Natural killer cell treated with Interleukin-12 subunit alpha and Interleukin-12 subunit beta and Interleukin-15 and Interleukin-18, amount 100 ng/mL, for 72 hours (primary cell): ENCODE measurements around the gene NUP62. TPM values are rescaled to one million over a fixed set of nuclear protein-coding genes. Genes with fewer than 3 reads are reported as not detected.
A peak's percentile ranks its signal among the peaks of the same experiment; 100 is the strongest.
"Not testable (repeated sequence)": the region's sequence is repeated elsewhere in the genome, so short reads cannot be mapped to it uniquely, and the experiment has no call there.

Experiments
- ATAC-seq, 2 donors: fragments of 150-1000 bp; cut with Tn5 transposase in 1 of 2; sonication (Bioruptor Pico), chemical (Tn5 transposase) in 1 of 2; 2 replicates each; pipeline ENCODE4 v1.10.0; 2021
- DNase-seq: peaks from one replicate; pipeline ENCODE4 v3.0.0; 2022; ENCODE audit warnings: low spot score
- H3K27ac Mint-ChIP-seq, 2 donors: 1 replicate in 1 of 2; 2 replicates in 1 of 2; pipeline ENCODE4 v1.8.0; 2022; ENCODE audit warnings: mixed read lengths in 2 of 2, mild to moderate bottlenecking in 1 of 2, moderate library complexity in 1 of 2
- H3K27me3 Mint-ChIP-seq, 2 donors: 1 replicate in 1 of 2; 2 replicates in 1 of 2; pipeline ENCODE4 v1.8.0; 2022; ENCODE audit warnings: mixed read lengths in 2 of 2
- H3K36me3 Mint-ChIP-seq: one replicate; pipeline ENCODE4 v1.8.0; 2022; ENCODE audit warnings: mixed read lengths
- H3K4me1 Mint-ChIP-seq, 2 donors: 1 replicate in 1 of 2; 2 replicates in 1 of 2; pipeline ENCODE4 v1.8.0; 2022; ENCODE audit warnings: low read depth in 2 of 2, mixed read lengths in 2 of 2, mild to moderate bottlenecking in 1 of 2
- H3K4me3 Mint-ChIP-seq: one replicate; pipeline ENCODE4 v1.8.0; 2022; ENCODE audit warnings: mixed read lengths
- H3K9me3 Mint-ChIP-seq: 2 replicates; pipeline ENCODE4 v1.8.0; 2022; ENCODE audit warnings: mixed read lengths
- total RNA-seq, 2 donors: library from RNA; stranded (reverse); gene quantifications; one replicate each; pipeline ENCODE4 v1.2.3, GENCODE V29; 2022

Gene NUP62, protein sequence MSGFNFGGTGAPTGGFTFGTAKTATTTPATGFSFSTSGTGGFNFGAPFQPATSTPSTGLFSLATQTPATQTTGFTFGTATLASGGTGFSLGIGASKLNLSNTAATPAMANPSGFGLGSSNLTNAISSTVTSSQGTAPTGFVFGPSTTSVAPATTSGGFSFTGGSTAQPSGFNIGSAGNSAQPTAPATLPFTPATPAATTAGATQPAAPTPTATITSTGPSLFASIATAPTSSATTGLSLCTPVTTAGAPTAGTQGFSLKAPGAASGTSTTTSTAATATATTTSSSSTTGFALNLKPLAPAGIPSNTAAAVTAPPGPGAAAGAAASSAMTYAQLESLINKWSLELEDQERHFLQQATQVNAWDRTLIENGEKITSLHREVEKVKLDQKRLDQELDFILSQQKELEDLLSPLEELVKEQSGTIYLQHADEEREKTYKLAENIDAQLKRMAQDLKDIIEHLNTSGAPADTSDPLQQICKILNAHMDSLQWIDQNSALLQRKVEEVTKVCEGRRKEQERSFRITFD
- total RNA-seq = 100 to 1,000 TPM; 109 to 187 TPM

DNA sequence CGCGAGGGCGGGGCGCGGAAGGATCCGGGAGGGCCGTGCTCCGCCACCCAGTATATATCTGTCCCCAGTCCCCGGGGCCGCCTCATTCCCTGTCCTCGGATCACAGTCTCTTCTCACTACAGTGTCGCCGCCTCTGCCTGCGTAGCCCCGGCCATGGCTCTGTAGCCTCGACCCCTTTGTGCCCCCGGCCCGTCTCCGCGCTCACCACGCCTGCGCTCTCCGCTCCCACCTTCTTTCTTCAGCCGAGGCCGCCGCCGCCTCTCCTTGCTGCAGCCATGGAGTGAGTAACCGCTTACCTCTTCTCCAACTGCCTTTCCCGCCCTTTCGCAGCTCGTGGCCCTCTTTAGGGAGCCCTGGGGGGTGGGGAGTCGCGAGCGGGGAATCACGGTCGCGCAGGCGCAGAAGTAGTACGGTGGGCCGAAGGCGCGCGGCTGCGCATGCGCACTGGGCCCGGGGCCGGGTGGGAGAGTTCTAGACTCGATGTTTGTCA lies at the start of gene NUP62, which contains the start of gene ATF5:
Gene NUP62 (minus strand): TSS at position 384 of the 490 bp plus-strand sequence. CDS start 19,697 bp downstream, outside the sequence.
Gene ATF5 (plus strand): TSS at position 85 of the 490 bp plus-strand sequence. CDS start 1,646 bp downstream, outside the sequence.
- peaks cover 4% of the 10 kb centered on the region for H3K9me3 Mint-ChIP-seq
- ATAC-seq = peak; percentile 71 to 73
- peak within 1 kb of the TSS; percentile 97 for H3K4me3 Mint-ChIP-seq
- H3K4me1 Mint-ChIP-seq = peaks cover 64 to 67% of the 10 kb centered on the region in 2 donors
- H3K36me3 Mint-ChIP-seq = peaks cover 24% of the 10 kb centered on the region
- no peaks in the 10 kb centered on the region for H3K27me3 Mint-ChIP-seq
- peak within 1 kb of the TSS; percentile 89 to 93 for H3K27ac Mint-ChIP-seq
- DNase-seq = peak; percentile 91

DNA sequence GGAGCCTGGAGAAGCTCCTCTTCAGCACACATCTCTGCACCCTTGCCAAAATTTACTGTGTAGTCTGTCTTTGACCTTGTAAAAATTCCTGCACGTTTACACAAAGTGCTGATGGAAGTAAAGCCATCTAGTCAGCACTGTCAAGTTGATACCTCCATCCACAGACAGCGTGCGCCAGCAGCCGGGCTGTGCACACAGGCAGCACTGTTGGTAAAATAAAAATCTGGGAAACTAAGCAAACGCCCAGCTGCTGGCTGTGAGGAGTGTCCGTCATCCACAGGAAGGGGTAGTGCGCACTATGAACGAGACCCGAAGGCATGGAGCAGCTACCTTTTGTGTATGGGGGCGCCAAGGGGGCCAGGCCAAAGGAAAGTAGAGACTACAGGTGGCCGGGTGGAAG lies 49.0 kb upstream of the NUP62 start:
- peaks cover 4% of the 10 kb centered on the region for H3K36me3 Mint-ChIP-seq

DNA sequence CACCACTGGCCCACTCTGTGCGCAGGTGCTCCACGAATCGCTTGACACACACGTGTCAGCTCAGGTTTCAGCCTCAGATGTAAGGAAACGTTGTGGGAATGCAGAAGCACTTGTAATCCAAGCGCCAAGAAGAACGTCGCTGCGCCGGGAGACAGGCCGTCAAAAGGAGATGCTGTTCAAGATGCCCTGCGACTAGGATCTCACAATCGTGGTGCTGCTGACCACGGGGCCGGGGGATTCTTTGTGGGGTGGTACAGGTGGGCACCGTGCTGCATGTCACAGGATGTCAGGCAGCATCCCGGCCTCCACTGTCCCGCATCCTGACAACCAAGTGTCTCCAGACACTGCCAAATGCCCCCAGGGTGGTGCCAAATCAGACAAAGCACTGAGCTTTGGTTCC lies 48.6 kb upstream of the NUP62 start:
- H3K9me3 Mint-ChIP-seq = no peaks in the 10 kb centered on the region
- no peak overlapping the region for H3K4me3 Mint-ChIP-seq
- no peaks in the 10 kb centered on the region for H3K27me3 Mint-ChIP-seq
- H3K27ac Mint-ChIP-seq = no peak overlapping the region
- H3K4me1 Mint-ChIP-seq = peaks cover 0 to 15% of the 10 kb centered on the region in 2 donors
- DNase-seq (no peak), ATAC-seq (no peak)
- H3K36me3 Mint-ChIP-seq = peaks cover 4% of the 10 kb centered on the region

More for the DNA sequence above, 49.0 kb upstream of the NUP62 start:
- H3K4me3 Mint-ChIP-seq = no peak overlapping the region
- H3K27ac Mint-ChIP-seq = no peak overlapping the region
- peaks cover 0 to 13% of the 10 kb centered on the region in 2 donors for H3K4me1 Mint-ChIP-seq
- ATAC-seq (no peak), DNase-seq (no peak)
- H3K9me3 Mint-ChIP-seq = no peaks in the 10 kb centered on the region
- no peaks in the 10 kb centered on the region for H3K27me3 Mint-ChIP-seq

DNA sequence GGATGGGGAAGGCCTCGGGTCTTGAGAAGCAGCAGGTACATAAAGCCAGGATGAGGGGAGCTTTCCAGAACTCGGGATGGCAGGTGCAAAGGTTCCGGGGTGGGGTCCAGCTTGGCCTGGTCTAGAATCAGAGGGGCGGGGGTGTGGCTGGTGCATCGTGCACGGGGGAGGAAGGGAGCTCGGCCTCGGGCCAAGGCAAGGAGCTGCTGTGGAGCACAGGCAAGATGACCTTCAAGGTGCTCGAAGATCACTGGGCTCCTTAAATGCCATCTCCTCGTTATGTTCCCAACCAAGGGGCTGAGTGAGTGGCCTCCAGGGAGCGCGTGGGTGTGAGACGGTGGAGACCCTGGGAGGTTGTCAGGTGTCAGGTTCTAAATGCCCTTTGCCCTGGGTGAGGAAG lies 47.8 kb upstream of the NUP62 start:
- peaks cover 4% of the 10 kb centered on the region for H3K36me3 Mint-ChIP-seq
- H3K4me1 Mint-ChIP-seq = peaks cover 0 to 15% of the 10 kb centered on the region in 2 donors
- H3K27me3 Mint-ChIP-seq = no peaks in the 10 kb centered on the region
- no peak for ATAC-seq
- no peaks in the 10 kb centered on the region for H3K9me3 Mint-ChIP-seq
- DNase-seq = no peak
- H3K4me3 Mint-ChIP-seq = no peak overlapping the region
- H3K27ac Mint-ChIP-seq = no peak overlapping the region

DNA sequence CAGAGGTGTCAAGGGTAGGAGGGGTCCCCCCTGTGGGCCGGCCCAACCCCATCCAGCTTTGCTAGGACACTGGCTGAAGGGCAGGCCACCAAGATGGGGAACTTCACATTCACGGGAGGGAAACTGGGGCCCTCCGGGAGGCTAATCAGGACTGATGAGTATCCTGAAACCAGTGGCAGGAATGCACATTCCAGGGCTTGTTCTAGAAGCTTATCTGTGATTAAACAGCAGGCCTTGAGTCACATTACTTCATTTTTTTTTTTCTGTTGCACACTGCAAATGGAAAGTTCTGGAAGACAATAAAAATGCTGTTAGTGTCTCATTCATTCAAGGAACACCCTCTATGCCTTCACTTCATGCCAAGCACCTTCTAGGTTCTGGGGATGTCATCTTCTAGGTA lies 47.2 kb upstream of the NUP62 start:
- Mint-ChIP-seq H3K27ac (no peak overlapping the region), H3K9me3 (no peaks in the 10 kb centered on the region), H3K36me3 (peaks cover 4% of the 10 kb centered on the region), H3K4me3 (no peak overlapping the region), H3K27me3 (no peaks in the 10 kb centered on the region), H3K4me1 (peaks cover 0 to 15% of the 10 kb centered on the region in 2 donors)
- DNase-seq (no peak), ATAC-seq (no peak)

DNA sequence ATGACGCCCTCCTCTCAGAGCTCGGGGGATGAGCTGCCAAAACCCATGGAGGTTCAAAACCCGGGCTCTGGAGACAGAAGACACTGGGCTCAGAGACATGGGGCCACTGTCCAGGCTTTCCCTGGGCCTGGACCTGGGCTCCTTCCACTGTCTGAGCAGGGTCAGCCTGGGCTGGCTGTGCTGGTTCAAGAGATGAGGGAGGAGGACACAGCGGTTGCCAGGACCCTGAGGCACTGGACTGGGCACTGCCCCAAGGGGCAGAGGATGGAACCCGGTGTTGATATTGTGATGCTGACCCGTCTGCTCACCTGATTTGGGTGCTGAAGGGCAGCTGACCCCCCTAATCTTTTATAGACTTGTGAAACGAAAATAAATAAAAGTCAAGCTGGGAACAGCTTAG lies 45.7 kb upstream of the NUP62 start:
- DNase-seq = no peak
- Mint-ChIP-seq H3K36me3 (peaks cover 4% of the 10 kb centered on the region), H3K4me3 (no peak overlapping the region), H3K27ac (no peak overlapping the region), H3K27me3 (no peaks in the 10 kb centered on the region), H3K9me3 (no peaks in the 10 kb centered on the region), H3K4me1 (peaks cover 0 to 15% of the 10 kb centered on the region in 2 donors)
- ATAC-seq = no peak

DNA sequence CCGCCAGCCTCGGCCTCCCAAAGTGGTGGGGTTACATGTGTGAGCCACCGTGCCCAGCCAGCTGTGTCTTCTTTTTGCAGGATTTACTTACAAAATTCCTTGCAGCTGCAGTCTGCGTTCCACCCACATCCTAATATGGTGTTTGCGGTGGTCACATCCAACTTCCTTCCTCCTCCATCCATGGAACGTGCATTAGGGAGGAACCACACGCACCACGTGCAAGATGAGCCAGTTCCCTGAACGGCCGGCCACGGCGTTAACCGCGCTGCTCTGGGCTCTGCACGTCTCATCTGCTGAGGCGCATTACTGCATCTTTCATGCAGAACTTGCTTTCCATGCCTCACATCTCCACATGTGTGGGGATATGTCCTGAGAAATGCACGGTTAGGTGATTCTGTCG lies 44.7 kb upstream of the NUP62 start:
- peaks cover 0 to 15% of the 10 kb centered on the region in 2 donors for H3K4me1 Mint-ChIP-seq
- ATAC-seq (no peak), DNase-seq (no peak)
- no peak overlapping the region for H3K4me3 Mint-ChIP-seq
- no peak overlapping the region for H3K27ac Mint-ChIP-seq
- H3K36me3 Mint-ChIP-seq = peaks cover 4% of the 10 kb centered on the region
- H3K9me3 Mint-ChIP-seq = no peaks in the 10 kb centered on the region
- no peaks in the 10 kb centered on the region for H3K27me3 Mint-ChIP-seq

DNA sequence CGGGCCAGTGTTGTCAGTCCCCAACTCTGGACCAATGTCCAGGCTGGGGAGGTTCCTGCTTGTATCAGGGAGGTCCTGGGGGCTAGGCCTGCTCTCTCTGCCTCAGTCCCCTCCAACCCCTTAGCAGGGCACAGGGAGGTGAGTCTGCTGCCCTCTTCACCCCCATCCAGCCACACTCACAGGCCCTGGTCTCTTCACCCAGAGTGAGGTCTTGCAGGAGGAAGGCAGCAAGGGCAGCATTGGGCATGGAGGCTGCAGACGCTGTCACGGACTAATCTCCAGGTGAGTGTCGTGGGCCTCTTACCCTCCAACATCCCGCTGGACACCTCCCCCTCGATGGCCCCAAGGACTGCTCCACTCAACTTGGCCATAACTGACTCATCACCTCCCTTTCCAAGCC lies 43.5 kb upstream of the NUP62 start:
- H3K27me3 Mint-ChIP-seq = no peaks in the 10 kb centered on the region
- DNase-seq (no peak), ATAC-seq (no peak)
- peaks cover 0 to 15% of the 10 kb centered on the region in 2 donors for H3K4me1 Mint-ChIP-seq
- H3K27ac Mint-ChIP-seq = no peak overlapping the region
- H3K4me3 Mint-ChIP-seq = no peak overlapping the region
- H3K9me3 Mint-ChIP-seq = no peaks in the 10 kb centered on the region
- H3K36me3 Mint-ChIP-seq = peaks cover 4% of the 10 kb centered on the region

DNA sequence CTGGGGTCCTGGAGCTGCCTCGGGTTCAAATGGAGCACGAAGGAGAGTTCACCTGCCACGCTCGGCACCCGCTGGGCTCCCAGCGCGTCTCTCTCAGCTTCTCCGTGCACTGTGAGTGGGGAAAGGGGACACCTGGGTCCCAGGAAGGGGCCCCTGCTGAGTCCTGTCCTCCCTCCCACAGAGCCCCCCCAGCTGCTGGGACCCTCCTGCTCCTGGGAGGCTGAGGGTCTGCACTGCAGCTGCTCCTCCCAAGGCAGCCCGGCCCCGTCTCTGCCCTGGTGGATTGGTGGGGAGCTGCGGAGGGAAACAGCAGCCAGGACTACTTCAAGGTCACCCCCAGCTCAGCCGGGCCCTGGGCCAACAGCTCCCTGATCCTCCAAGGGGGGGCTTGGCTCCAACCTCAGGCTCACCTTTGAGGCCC lies 42.7 kb upstream of the NUP62 start:
- H3K4me1 Mint-ChIP-seq = peaks cover 0 to 15% of the 10 kb centered on the region in 2 donors
- DNase-seq (no peak), ATAC-seq (no peak)
- no peak overlapping the region for H3K27ac Mint-ChIP-seq
- peaks cover 4% of the 10 kb centered on the region for H3K36me3 Mint-ChIP-seq
- no peaks in the 10 kb centered on the region for H3K27me3 Mint-ChIP-seq
- no peaks in the 10 kb centered on the region for H3K9me3 Mint-ChIP-seq
- H3K4me3 Mint-ChIP-seq = no peak overlapping the region

DNA sequence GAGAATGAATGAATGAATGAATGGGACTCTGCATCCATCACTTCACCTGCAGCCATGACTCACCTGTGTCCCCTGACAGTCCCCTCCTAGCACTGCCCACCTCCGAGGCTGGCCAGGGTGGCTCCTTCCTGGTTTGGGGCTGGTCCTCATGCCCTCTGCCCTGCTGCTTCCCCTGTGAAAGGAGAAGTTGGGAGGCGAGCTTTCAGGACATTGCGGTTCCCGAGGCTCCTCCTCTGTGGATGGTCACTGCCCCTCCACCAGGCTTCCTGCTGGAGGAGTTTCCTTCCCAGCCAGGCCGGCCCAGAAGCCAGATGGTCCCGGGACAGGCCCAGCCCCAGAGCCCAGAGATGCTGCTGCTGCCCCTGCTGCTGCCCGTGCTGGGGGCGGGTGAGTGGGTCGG lies 40.1 kb upstream of the NUP62 start:
- H3K36me3 Mint-ChIP-seq, H3K4me3 Mint-ChIP-seq, DNase-seq, H3K9me3 Mint-ChIP-seq, H3K27ac Mint-ChIP-seq, H3K27me3 Mint-ChIP-seq: not testable (repeated sequence)
- ATAC-seq = peak in 1 of 2 donors; percentile 4
- H3K4me1 Mint-ChIP-seq = peaks cover 6 to 11% of the 10 kb centered on the region in 2 donors

DNA sequence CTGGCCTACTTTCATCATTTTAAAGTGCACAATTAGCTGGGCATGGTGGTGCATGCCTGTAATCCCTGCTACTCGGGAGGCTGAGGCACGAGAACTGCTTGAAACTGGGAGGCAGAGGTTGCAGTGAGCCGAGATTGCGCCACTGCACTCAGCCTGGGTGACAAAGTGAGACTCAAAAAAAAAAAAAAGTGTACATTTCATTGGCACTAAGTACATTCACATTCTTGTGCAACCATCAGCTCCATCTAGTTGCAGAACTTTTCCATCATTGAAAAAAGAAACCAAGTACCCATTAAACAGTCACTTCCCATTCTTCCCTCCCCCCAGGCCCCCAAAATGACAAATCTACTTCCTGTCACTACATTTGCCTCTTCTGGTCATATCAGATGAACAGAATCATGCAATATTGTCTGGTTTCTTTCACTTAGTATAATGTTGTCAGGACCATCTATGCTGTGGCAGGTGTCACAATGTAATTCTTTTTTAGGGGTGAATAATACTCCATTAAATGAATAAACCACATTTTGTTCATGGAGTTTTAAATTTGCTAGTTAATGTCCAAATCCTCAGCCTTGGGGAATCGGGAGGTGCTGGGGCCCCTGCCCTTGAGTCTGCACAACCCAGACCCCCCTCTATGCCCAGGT lies 39.1 kb upstream of the NUP62 start:
- peak; percentile 32 for DNase-seq
- H3K4me1 Mint-ChIP-seq = peaks cover 6 to 7% of the 10 kb centered on the region in 2 donors
- no peak for ATAC-seq
- peaks cover 2 to 4% of the 10 kb centered on the region in 2 donors for H3K27me3 Mint-ChIP-seq
- no peaks in the 10 kb centered on the region for H3K9me3 Mint-ChIP-seq
- no peak overlapping the region for H3K4me3 Mint-ChIP-seq
- H3K27ac Mint-ChIP-seq = no peak overlapping the region
- H3K36me3 Mint-ChIP-seq = no peaks in the 10 kb centered on the region

DNA sequence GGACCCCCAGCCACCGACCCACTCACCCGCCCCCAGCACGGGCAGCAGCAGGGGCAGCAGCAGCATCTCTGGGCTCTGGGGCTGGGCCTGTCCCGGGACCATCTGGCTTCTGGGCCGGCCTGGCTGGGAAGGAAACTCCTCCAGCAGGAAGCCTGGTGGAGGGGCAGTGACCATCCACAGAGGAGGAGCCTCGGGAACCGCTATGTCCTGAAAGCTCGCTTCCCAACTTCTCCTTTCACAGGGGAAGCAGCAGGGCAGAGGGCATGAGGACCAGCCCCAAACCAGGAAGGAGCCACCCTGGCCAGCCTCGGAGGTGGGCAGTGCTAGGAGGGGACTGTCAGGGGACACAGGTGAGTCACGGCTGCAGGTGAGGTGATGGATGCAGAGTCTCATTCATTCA lies 31.7 kb upstream of the NUP62 start, which contains the start of gene SIGLEC11:
Gene SIGLEC11 (minus strand): TSS at position 193 of the 400 bp plus-strand sequence. CDS start 91 bp downstream, at position 102.
- ATAC-seq, H3K36me3 Mint-ChIP-seq, H3K9me3 Mint-ChIP-seq, H3K4me1 Mint-ChIP-seq, DNase-seq, H3K27ac Mint-ChIP-seq, H3K27me3 Mint-ChIP-seq, H3K4me3 Mint-ChIP-seq: not testable (repeated sequence)

DNA sequence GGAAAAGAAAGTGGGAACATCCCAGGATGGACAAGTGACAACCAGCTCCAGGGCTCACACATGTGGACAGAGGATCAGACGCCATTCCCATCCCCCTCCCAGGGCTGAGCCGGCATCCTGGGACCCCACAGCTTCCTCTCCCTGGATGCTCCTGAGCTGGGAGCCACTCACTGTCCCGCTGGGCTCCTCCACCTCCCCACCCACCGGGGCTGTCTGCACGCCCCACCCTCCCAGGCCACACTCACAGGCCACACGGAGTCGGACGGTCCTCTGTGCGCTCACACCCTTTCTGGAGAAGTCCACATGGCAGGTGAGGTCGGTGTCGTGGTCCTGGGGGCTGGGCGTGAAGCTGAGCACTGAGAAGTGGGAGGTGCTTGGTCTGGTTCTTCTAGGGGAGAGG lies 30.6 kb upstream of the NUP62 start:
- H3K36me3 Mint-ChIP-seq = not testable (repeated sequence)
- peaks cover 9 to 15% of the 10 kb centered on the region in 2 donors for H3K27me3 Mint-ChIP-seq

DNA sequence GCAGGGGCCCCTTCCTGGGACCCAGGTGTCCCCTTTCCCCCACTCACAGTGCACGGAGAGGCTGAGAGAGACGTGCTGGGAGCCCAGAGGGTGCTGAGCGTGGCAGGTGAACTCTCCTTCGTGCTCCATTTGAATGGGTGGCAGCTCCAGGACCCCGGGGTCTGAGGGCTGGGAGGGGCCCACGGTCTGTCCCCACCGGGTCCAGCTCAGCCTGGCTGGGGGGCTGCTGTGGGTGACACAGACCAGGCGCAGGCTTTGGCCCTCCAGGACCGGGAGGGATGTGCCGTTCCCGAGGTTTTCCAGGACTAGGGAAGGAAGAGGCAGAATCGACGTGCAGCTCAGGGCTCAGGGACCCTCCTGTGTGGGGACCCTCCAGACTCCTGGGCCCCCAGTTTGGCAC lies 29.3 kb upstream of the NUP62 start:
- not testable (repeated sequence) for H3K4me1 Mint-ChIP-seq

More for the DNA sequence above, 30.6 kb upstream of the NUP62 start:
- not testable (repeated sequence) for H3K27ac Mint-ChIP-seq, H3K4me1 Mint-ChIP-seq, H3K4me3 Mint-ChIP-seq, H3K9me3 Mint-ChIP-seq
- ATAC-seq (peak in 1 of 2 donors; percentile 34), DNase-seq (peak; percentile 18)

More for the DNA sequence above, 29.3 kb upstream of the NUP62 start:
- ATAC-seq, H3K36me3 Mint-ChIP-seq, H3K9me3 Mint-ChIP-seq, H3K27ac Mint-ChIP-seq, H3K4me3 Mint-ChIP-seq: not testable (repeated sequence)
- peak; percentile 20 for DNase-seq
- H3K27me3 Mint-ChIP-seq = peaks cover 15 to 20% of the 10 kb centered on the region in 2 donors
